Smooth muscle cell (in vitro differentiated cells): ENCODE measurements around the gene HS6ST3. TPM values are rescaled to one million over a fixed set of nuclear protein-coding genes. Genes with fewer than 3 reads are reported as not detected.

Source experiments
- DNase-seq: peaks from one replicate; lab custom pipeline; 2025; ENCODE audit not compliant: unreplicated experiment; lab: John Stamatoyannopoulos, UW
- H2AFZ ChIP-seq: fragments of 200-600 bp; sonication (generic); 2 replicates; pipeline ENCODE4 v1.6.0; 2016; ENCODE audit warnings: antibody characterized with exemption, low read depth, mild to moderate bottlenecking
- H3F3A ChIP-seq: fragments of 200-600 bp; sonication (generic); 2 replicates; pipeline ENCODE4 v1.6.0; 2017; ENCODE audit warnings: antibody characterized with exemption, low read depth
- H3K27ac ChIP-seq: fragments of 200-600 bp; sonication (generic); 2 replicates; pipeline ENCODE4 v1.5.1; 2016; ENCODE audit warnings: low read depth, mild to moderate bottlenecking
- H3K27me3 ChIP-seq: fragments of 200-600 bp; sonication (generic); 2 replicates; pipeline ENCODE4 v1.6.1; 2016; ENCODE audit warnings: low read depth, mild to moderate bottlenecking
- H3K36me3 ChIP-seq: fragments of 200-600 bp; sonication (generic); 2 replicates; pipeline ENCODE4 v1.5.1; 2016; ENCODE audit warnings: low read depth
- H3K4me1 ChIP-seq: fragments of 200-600 bp; sonication (generic); 2 replicates; pipeline ENCODE4 v1.5.1; 2016; ENCODE audit warnings: low read depth
- H3K4me2 ChIP-seq: fragments of 200-600 bp; sonication (generic); 2 replicates; pipeline ENCODE4 v1.6.0; 2016; ENCODE audit warnings: mild to moderate bottlenecking
- H3K4me3 ChIP-seq: fragments of 200-600 bp; sonication (generic); 2 replicates; pipeline ENCODE4 v1.5.1; 2016; ENCODE audit warnings: mild to moderate bottlenecking
- H3K79me2 ChIP-seq: fragments of 200-600 bp; sonication (generic); 2 replicates; pipeline ENCODE4 v1.6.0; 2016; ENCODE audit warnings: low read depth, mild to moderate bottlenecking
- H3K9ac ChIP-seq: fragments of 200-600 bp; sonication (generic); 2 replicates; pipeline ENCODE4 v1.6.0; 2016; ENCODE audit warnings: low read depth
- H3K9me3 ChIP-seq: fragments of 200-600 bp; sonication (generic); replicated peaks from 2 replicates; pipeline ENCODE4 v1.5.1; 2016; ENCODE audit warnings: low read depth
- H4K20me1 ChIP-seq: fragments of 200-600 bp; sonication (generic); 2 replicates; pipeline ENCODE4 v1.6.0; 2016; ENCODE audit warnings: low read depth
- WGBS: methylation state at CpG from one replicate; pipeline ENCODE4 v1.1.7; 2016; ENCODE audit warnings: low lambda C conversion rate; 5-methylcytosine and 5-hydroxymethylcytosine counted together
- polyA plus RNA-seq: library from polyadenylated mRNA; unstranded; fragments of >200 nt; fragmentation: Nextera tagmentation; extraction: Ambion mirVana; gene quantifications from 2 replicates; pipeline ENCODE4 v1.2.1, GENCODE V29; 2016
- total RNA-seq: library from RNA; depleted of rRNA; stranded (reverse); fragments of >200 nt; gene quantifications from 2 replicates; pipeline ENCODE4 v1.2.3, GENCODE V29; 2014
- TF ChIP-seq, protein P1 (sequence below): fragments of 200-600 bp; sonication (generic); IDR thresholded peaks from 2 replicates; pipeline ENCODE4 v1.5.1; 2017; ENCODE audit warnings: borderline replicate concordance, mild to moderate bottlenecking, antibody characterized with exemption; ENCODE audit not compliant: insufficient read depth, poor library complexity, severe bottlenecking

The HS6ST3 gene
- total and polyA plus RNA-seq, 2 experiments from 2014 or later, result 0.09 TPM; not detected in 1

- no peaks in the 10 kb centered on the region for H3K4me1 ChIP-seq
- no peak for DNase-seq
- H3K4me2 ChIP-seq, result no peak overlapping the region
- H3K9ac ChIP-seq, result no peak overlapping the region
- no peaks in the 10 kb centered on the region for H4K20me1 ChIP-seq
- no peaks in the 10 kb centered on the region for H3K79me2 ChIP-seq
- 88% methylated on average over 5 of the region's 5 CpGs for WGBS
- TF ChIP-seq, protein P1, sequence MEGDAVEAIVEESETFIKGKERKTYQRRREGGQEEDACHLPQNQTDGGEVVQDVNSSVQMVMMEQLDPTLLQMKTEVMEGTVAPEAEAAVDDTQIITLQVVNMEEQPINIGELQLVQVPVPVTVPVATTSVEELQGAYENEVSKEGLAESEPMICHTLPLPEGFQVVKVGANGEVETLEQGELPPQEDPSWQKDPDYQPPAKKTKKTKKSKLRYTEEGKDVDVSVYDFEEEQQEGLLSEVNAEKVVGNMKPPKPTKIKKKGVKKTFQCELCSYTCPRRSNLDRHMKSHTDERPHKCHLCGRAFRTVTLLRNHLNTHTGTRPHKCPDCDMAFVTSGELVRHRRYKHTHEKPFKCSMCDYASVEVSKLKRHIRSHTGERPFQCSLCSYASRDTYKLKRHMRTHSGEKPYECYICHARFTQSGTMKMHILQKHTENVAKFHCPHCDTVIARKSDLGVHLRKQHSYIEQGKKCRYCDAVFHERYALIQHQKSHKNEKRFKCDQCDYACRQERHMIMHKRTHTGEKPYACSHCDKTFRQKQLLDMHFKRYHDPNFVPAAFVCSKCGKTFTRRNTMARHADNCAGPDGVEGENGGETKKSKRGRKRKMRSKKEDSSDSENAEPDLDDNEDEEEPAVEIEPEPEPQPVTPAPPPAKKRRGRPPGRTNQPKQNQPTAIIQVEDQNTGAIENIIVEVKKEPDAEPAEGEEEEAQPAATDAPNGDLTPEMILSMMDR, result no peak
- H3K4me3 ChIP-seq, result no peak overlapping the region
- H3K9me3 ChIP-seq, result no peaks in the 10 kb centered on the region
- no peaks in the 10 kb centered on the region for H3K27me3 ChIP-seq
- no peaks in the 10 kb centered on the region for H3F3A ChIP-seq
- H2AFZ ChIP-seq, result no peak overlapping the region
- H3K36me3 ChIP-seq, result no peaks in the 10 kb centered on the region
- no peak overlapping the region for H3K27ac ChIP-seq
Observed at GRCh38 chr13:96499656-96500055, 409.7 kb downstream of the HS6ST3 start.

- 88% methylated on average over 1 of the region's 1 CpG for WGBS
- no peak for DNase-seq
- Histone ChIP-seq H3K27me3 (no peaks in the 10 kb centered on the region), H3K79me2 (no peaks in the 10 kb centered on the region), H3K9ac (no peak overlapping the region), H3K4me3 (no peak overlapping the region), H3K4me2 (no peak overlapping the region), H2AFZ (no peak overlapping the region), H3F3A (no peaks in the 10 kb centered on the region), H4K20me1 (no peaks in the 10 kb centered on the region), H3K27ac (no peak overlapping the region), H3K9me3 (no peaks in the 10 kb centered on the region), H3K4me1 (no peaks in the 10 kb centered on the region), H3K36me3 (no peaks in the 10 kb centered on the region)
- TF ChIP-seq, protein P1, result no peak
Observed at GRCh38 chr13:96500953-96501352, 411.0 kb downstream of the HS6ST3 start.

- Histone ChIP-seq H4K20me1 (no peaks in the 10 kb centered on the region), H3K4me1 (no peaks in the 10 kb centered on the region), H3K9ac (no peak overlapping the region), H3K27me3 (no peaks in the 10 kb centered on the region), H3K36me3 (no peaks in the 10 kb centered on the region), H3K4me3 (no peak overlapping the region), H3K9me3 (no peaks in the 10 kb centered on the region), H3F3A (no peaks in the 10 kb centered on the region), H3K27ac (no peak overlapping the region), H3K79me2 (no peaks in the 10 kb centered on the region), H2AFZ (no peak overlapping the region), H3K4me2 (no peak overlapping the region)
- TF ChIP-seq, protein P1, result no peak
- 100% methylated on average over 1 of the region's 1 CpG for WGBS
- DNase-seq, result no peak
Observed at GRCh38 chr13:96503481-96503880, 413.6 kb downstream of the HS6ST3 start.

DNA sequence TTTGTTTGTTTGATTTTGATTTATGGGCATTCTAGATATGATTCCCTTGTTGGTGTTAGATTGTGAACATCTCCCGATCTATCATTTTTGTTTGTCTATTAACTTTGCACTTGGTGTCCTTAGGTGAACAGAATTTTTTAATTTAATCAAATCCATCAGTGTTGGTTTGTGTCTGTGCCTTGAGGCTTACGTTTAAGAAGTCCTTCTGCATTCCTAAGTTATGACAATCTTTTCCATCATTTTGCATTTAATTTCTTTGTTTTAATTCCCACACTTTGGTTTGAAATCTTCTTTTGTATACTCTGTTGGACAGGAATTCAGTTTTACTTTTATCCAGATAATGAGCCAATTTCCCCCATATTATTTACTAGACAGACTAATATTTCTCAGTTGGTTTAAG lies 421.7 kb downstream of the HS6ST3 start:
- Histone ChIP-seq H3K4me2 (no peak overlapping the region), H3K27me3 (no peaks in the 10 kb centered on the region)
- WGBS, result 85% methylated on average over 2 of the region's 2 CpGs

More for the DNA sequence above, 421.7 kb downstream of the HS6ST3 start:
- Histone ChIP-seq H3K4me3 (no peak overlapping the region), H4K20me1 (no peaks in the 10 kb centered on the region), H3K79me2 (no peaks in the 10 kb centered on the region), H2AFZ (no peak overlapping the region), H3F3A (no peaks in the 10 kb centered on the region), H3K27ac (no peak overlapping the region), H3K9ac (no peak overlapping the region), H3K9me3 (no peaks in the 10 kb centered on the region), H3K4me1 (no peaks in the 10 kb centered on the region), H3K36me3 (no peaks in the 10 kb centered on the region)
- no peak for DNase-seq
- TF ChIP-seq, protein P1, result no peak
